Measurements from ENCODE around the gene ZNF407. TPM values are rescaled to one million over a fixed set of nuclear protein-coding genes. Genes with fewer than 3 reads are reported as not detected.

The ZNF407 gene
- total and polyA plus RNA-seq, 4 donors: 1.9 to 16.5 (median 6.6) TPM

GRCh38 chr18:75005626-75006025 lies 408.0 kb downstream of the ZNF407 start:
- WGBS: 81% methylated on average over 8 of the region's 8 CpGs

GRCh38 chr18:75008186-75008585 lies 410.5 kb downstream of the ZNF407 start:
- H3K9me3 ChIP-seq (ENCODE audit: control insufficient read depth in 4 of 4, low read length in 3 of 4): no peaks in the 10 kb centered on the region
- no peak for DNase-seq (ENCODE audit: low spot score)
- H3K27me3 ChIP-seq (ENCODE audit: control insufficient read depth in 4 of 4, insufficient read depth in 4 of 4, low read length in 3 of 4): no peaks in the 10 kb centered on the region
- H3K4me1 ChIP-seq (ENCODE audit: control insufficient read depth in 4 of 4, insufficient read depth in 4 of 4, low read length in 3 of 4): no peaks in the 10 kb centered on the region
- no peaks in the 10 kb centered on the region for H3K36me3 ChIP-seq (ENCODE audit: control insufficient read depth in 4 of 4, insufficient read depth in 3 of 4, low read depth in 1 of 4, low read length in 3 of 4)
- H3K9ac ChIP-seq (ENCODE audit: low read depth in 1 of 2, low read length in 2 of 2): no peak overlapping the region
- TF ChIP-seq ZBTB33 (IDR thresholded peaks at IDR 0.05): no peak
- no peak for TF ChIP-seq HNF4A (conservative IDR thresholded peaks at IDR 0.05)
- TF ChIP-seq CTCF (IDR thresholded peaks at IDR 0.05; ENCODE audit: low read depth, low read length, missing input control): no peak
- no peak for TF ChIP-seq RXRA (IDR thresholded peaks at IDR 0.05)
- no peak for TF ChIP-seq FOXA1 (IDR thresholded peaks at IDR 0.05)
- TF ChIP-seq MAX (IDR thresholded peaks at IDR 0.05): no peak
- TF ChIP-seq RAD21 (IDR thresholded peaks at IDR 0.05): no peak
- no peak for TF ChIP-seq TAF1 (conservative IDR thresholded peaks at IDR 0.05)
- TF ChIP-seq EGR1 (IDR thresholded peaks at IDR 0.05; ENCODE audit: low read depth in 2 of 2): no peak
- no peak for TF ChIP-seq ATF3 (IDR thresholded peaks at IDR 0.05)
- TF ChIP-seq NR2F2 (IDR thresholded peaks at IDR 0.05): no peak
- no peak for TF ChIP-seq YY1 (IDR thresholded peaks at IDR 0.05)
- no peak overlapping the region for H3K27ac ChIP-seq (ENCODE audit: low read depth in 1 of 2, low read length in 2 of 2)
- 93% methylated on average over 5 of the region's 5 CpGs for WGBS
- H3K4me3 ChIP-seq (ENCODE audit: low read depth in 1 of 3, low read length in 3 of 3): no peak overlapping the region

More at GRCh38 chr18:75005626-75006025, 408.0 kb downstream of the ZNF407 start:
- no peaks in the 10 kb centered on the region for H3K4me1 ChIP-seq (ENCODE audit: control insufficient read depth in 4 of 4, insufficient read depth in 4 of 4, low read length in 3 of 4)
- H3K4me3 ChIP-seq (ENCODE audit: low read depth in 1 of 3, low read length in 3 of 3): no peak overlapping the region
- H3K36me3 ChIP-seq (ENCODE audit: control insufficient read depth in 4 of 4, insufficient read depth in 3 of 4, low read depth in 1 of 4, low read length in 3 of 4): no peaks in the 10 kb centered on the region
- H3K9ac ChIP-seq (ENCODE audit: low read depth in 1 of 2, low read length in 2 of 2): no peak overlapping the region
- no peak overlapping the region for H3K27ac ChIP-seq (ENCODE audit: low read depth in 1 of 2, low read length in 2 of 2)
- TF ChIP-seq MAX (IDR thresholded peaks at IDR 0.05) (no peak), HNF4A (conservative IDR thresholded peaks at IDR 0.05) (no peak), HNF4G (IDR thresholded peaks at IDR 0.05) (no peak), GABPA (IDR thresholded peaks at IDR 0.05 in 1 of 2, conservative IDR thresholded peaks at IDR 0.05 in 1 of 2) (no peak), TAF1 (conservative IDR thresholded peaks at IDR 0.05) (no peak), ATF3 (IDR thresholded peaks at IDR 0.05) (no peak), NR2F2 (IDR thresholded peaks at IDR 0.05) (no peak), RAD21 (IDR thresholded peaks at IDR 0.05) (no peak), JUND (IDR thresholded peaks at IDR 0.05) (no peak), RXRA (IDR thresholded peaks at IDR 0.05) (no peak)
- no peak for DNase-seq (ENCODE audit: low spot score)
- no peaks in the 10 kb centered on the region for H3K27me3 ChIP-seq (ENCODE audit: control insufficient read depth in 4 of 4, insufficient read depth in 4 of 4, low read length in 3 of 4)
- H3K9me3 ChIP-seq (ENCODE audit: control insufficient read depth in 4 of 4, low read length in 3 of 4): no peaks in the 10 kb centered on the region
